ENCODE results near the gene TBC1D22A. TPM values are rescaled to one million over a fixed set of nuclear protein-coding genes. Genes with fewer than 3 reads are reported as not detected.
A peak's percentile ranks its signal among the peaks of the same experiment; 100 is the strongest.

Gene TBC1D22A
- total RNA-seq, 2 donors from 2014 or later, result 21.0 to 27.9 TPM

- Mint-ChIP-seq H3K9me3 (peaks cover 6% of the 10 kb centered on the region), H3K4me1 (no peaks in the 10 kb centered on the region), H3K27me3 (ENCODE audit: insufficient read depth) (no peaks in the 10 kb centered on the region), H3K4me3 (no peak overlapping the region), H3K27ac (no peak overlapping the region), H3K36me3 (ENCODE audit: low read depth) (peaks cover 12% of the 10 kb centered on the region)
- Histone ChIP-seq H3K27me3 (ENCODE audit: control insufficient read depth, insufficient read depth, low read length, poor library complexity, severe bottlenecking) (no peaks in the 10 kb centered on the region), H3K36me3 (ENCODE audit: control insufficient read depth, insufficient read depth, low read length) (no peaks in the 10 kb centered on the region), H3K4me1 (ENCODE audit: control insufficient read depth, insufficient read depth, low read length) (no peaks in the 10 kb centered on the region), H3K4me3 (ENCODE audit: low read length) (no peak overlapping the region), H3K9ac (ENCODE audit: extremely low read depth, low read length, poor library complexity, severe bottlenecking) (no peak overlapping the region), H3K9me3 (ENCODE audit: control insufficient read depth, low read length) (no peaks in the 10 kb centered on the region), H3K27ac (ENCODE audit: low read depth, low read length) (no peak overlapping the region)
- WGBS, 2 experiments (ENCODE audit: insufficient coverage in 1 of 2, insufficient read length in 1 of 2), result 92 to 94% methylated on average over 6 of the region's 6 CpGs
- no peak for DNase-seq
- TF ChIP-seq CTCF (conservative IDR thresholded peaks at IDR 0.05), result no peak
Observed at GRCh38 chr22:46857885-46858143, 95.4 kb downstream of the TBC1D22A start.

GRCh38 chr22:46858181-46858771, 95.8 kb downstream of the TBC1D22A start:
- no peak for DNase-seq
- WGBS, 2 experiments (ENCODE audit: insufficient coverage in 1 of 2, insufficient read length in 1 of 2), result 94 to 95% methylated on average over 12 to 23 of the region's 23 CpGs
- H3K27me3 Mint-ChIP-seq (ENCODE audit: insufficient read depth), result no peaks in the 10 kb centered on the region
- H3K9me3 ChIP-seq (ENCODE audit: control insufficient read depth, low read length), result no peaks in the 10 kb centered on the region
- no peak overlapping the region for H3K4me3 Mint-ChIP-seq
- H3K4me3 ChIP-seq (ENCODE audit: low read length), result no peak overlapping the region
- H3K9ac ChIP-seq (ENCODE audit: extremely low read depth, low read length, poor library complexity, severe bottlenecking), result no peak overlapping the region
- peaks cover 12% of the 10 kb centered on the region for H3K36me3 Mint-ChIP-seq (ENCODE audit: low read depth)
- no peaks in the 10 kb centered on the region for H3K4me1 ChIP-seq (ENCODE audit: control insufficient read depth, insufficient read depth, low read length)
- H3K9me3 Mint-ChIP-seq, result peaks cover 6% of the 10 kb centered on the region
- TF ChIP-seq CTCF (conservative IDR thresholded peaks at IDR 0.05), result no peak
- H3K4me1 Mint-ChIP-seq, result no peaks in the 10 kb centered on the region
- no peaks in the 10 kb centered on the region for H3K27me3 ChIP-seq (ENCODE audit: control insufficient read depth, insufficient read depth, low read length, poor library complexity, severe bottlenecking)
- no peak overlapping the region for H3K27ac ChIP-seq (ENCODE audit: low read depth, low read length)
- H3K27ac Mint-ChIP-seq, result no peak overlapping the region
- no peaks in the 10 kb centered on the region for H3K36me3 ChIP-seq (ENCODE audit: control insufficient read depth, insufficient read depth, low read length)

GRCh38 chr22:46860562-46860961, 98.1 kb downstream of the TBC1D22A start:
- no peaks in the 10 kb centered on the region for H3K27me3 Mint-ChIP-seq (ENCODE audit: insufficient read depth)
- no peaks in the 10 kb centered on the region for H3K27me3 ChIP-seq (ENCODE audit: control insufficient read depth, insufficient read depth, low read length, poor library complexity, severe bottlenecking)
- no peak for TF ChIP-seq CTCF (conservative IDR thresholded peaks at IDR 0.05)
- peak; percentile 34 for DNase-seq
- H3K4me3 Mint-ChIP-seq, result no peak overlapping the region
- no peak overlapping the region for H3K27ac Mint-ChIP-seq
- no peaks in the 10 kb centered on the region for H3K4me1 ChIP-seq (ENCODE audit: control insufficient read depth, insufficient read depth, low read length)
- H3K9ac ChIP-seq (ENCODE audit: extremely low read depth, low read length, poor library complexity, severe bottlenecking), result no peak overlapping the region
- H3K36me3 Mint-ChIP-seq (ENCODE audit: low read depth), result peaks cover 14% of the 10 kb centered on the region
- no peak overlapping the region for H3K4me3 ChIP-seq (ENCODE audit: low read length)
- no peak overlapping the region for H3K27ac ChIP-seq (ENCODE audit: low read depth, low read length)
- peaks cover 6% of the 10 kb centered on the region for H3K9me3 Mint-ChIP-seq
- peaks cover 7% of the 10 kb centered on the region for H3K36me3 ChIP-seq (ENCODE audit: control insufficient read depth, insufficient read depth, low read length)
- 96 to 98% methylated on average over 14 to 16 of the region's 16 CpGs for WGBS, 2 experiments (ENCODE audit: insufficient coverage in 1 of 2, insufficient read length in 1 of 2)
- peaks cover 11% of the 10 kb centered on the region for H3K4me1 Mint-ChIP-seq
- H3K9me3 ChIP-seq (ENCODE audit: control insufficient read depth, low read length), result no peaks in the 10 kb centered on the region

All from endodermal cell (in vitro differentiated cells).